Measurements from ENCODE around the gene HNRNPUL1.
"Not testable (repeated sequence)": the region's sequence is repeated elsewhere in the genome, so short reads cannot be mapped to it uniquely, and the experiment has no call there.

HNRNPUL1 gene

GRCh38 chr19:41325947-41326706 lies 62.0 kb downstream of the HNRNPUL1 start:
- DNase-seq (ENCODE audit: low read depth in 2 of 2), result no peak

DNA sequence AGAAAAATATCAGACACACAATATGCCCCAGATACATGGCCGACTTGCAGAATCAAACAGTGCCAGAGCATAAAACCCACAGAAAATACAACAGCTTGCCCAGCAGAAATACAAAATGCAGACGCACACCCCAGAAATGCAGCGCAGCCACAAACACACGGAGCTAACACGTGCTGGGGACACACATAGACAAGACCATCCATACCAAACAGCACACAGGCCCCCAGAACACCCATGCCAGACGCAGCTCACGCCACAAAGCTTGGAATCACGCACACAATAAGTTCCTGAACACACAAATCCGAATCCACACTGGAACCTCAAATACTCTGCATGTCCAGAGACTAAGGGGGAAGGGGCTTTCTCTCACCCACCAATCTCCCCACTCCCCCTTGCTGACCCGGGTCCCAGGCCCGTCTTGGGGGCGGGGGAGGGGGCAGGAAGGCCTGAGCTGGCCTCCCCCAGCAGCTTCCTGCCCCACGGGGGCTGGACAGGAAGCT lies 63.0 kb downstream of the HNRNPUL1 start:
- DNase-seq (ENCODE audit: low read depth in 2 of 2), result no peak

- peak; percentile 69 to 72 for DNase-seq (ENCODE audit: low read depth in 2 of 2)
These were observed 63.5 kb downstream of the HNRNPUL1 start for GRCh38 chr19:41327576-41328156.

DNA sequence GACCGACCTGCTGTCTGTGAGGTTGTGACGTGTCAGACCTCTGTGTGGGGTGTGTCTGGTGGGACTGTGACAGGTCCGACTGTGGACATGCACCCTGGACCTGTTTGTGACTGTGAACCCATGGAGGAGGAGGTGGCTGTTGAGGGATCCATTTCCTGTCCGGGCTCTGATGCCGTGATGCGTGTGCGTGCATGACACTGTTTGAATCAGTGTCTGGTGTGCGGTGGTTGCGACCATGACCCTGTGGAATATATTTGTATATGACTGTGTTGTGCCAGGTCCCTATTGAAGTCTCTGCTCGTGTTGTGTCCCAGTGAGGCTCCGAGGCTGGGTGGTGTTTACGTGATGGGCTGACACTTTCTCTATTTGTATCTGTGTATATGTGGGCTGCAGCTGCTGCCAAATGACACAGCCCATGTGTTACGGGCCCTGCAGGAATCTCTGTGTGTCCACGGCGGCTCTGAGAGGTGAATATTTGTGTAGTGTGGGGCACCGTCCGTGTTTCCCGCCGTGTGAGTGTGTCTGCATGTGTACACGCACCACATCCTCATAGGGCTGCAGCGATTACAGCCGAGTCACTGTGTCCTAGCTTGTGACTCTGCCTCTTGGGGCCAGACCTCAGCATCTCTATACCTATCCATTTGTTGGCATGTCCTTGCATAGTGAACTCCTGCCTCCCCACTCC lies 64.1 kb downstream of the HNRNPUL1 start:
- DNase-seq (ENCODE audit: low read depth in 2 of 2), result no peak

DNA sequence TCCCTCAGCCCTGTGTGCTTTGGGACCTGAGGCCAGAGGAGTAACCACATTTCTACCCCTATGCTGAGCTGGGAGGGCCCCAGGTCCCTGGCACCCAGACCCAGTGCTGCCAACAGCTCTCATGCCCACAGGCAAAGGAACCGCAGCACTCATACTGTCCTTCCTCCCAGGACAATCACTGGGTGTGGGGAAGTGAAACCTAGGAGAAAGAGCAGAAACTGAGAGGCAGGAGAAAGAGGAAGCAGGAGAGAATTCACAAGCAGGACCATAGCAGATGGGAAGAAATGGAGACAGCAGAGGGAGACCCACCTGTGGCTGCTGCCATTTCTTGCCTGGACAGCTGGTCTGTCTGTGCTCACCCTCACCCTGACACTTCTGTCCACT lies 64.7 kb downstream of the HNRNPUL1 start:
- no peak for DNase-seq (ENCODE audit: low read depth in 2 of 2)

GRCh38 chr19:41330481-41330880 lies 66.3 kb downstream of the HNRNPUL1 start:
- no peak for DNase-seq (ENCODE audit: low read depth in 2 of 2)

DNA sequence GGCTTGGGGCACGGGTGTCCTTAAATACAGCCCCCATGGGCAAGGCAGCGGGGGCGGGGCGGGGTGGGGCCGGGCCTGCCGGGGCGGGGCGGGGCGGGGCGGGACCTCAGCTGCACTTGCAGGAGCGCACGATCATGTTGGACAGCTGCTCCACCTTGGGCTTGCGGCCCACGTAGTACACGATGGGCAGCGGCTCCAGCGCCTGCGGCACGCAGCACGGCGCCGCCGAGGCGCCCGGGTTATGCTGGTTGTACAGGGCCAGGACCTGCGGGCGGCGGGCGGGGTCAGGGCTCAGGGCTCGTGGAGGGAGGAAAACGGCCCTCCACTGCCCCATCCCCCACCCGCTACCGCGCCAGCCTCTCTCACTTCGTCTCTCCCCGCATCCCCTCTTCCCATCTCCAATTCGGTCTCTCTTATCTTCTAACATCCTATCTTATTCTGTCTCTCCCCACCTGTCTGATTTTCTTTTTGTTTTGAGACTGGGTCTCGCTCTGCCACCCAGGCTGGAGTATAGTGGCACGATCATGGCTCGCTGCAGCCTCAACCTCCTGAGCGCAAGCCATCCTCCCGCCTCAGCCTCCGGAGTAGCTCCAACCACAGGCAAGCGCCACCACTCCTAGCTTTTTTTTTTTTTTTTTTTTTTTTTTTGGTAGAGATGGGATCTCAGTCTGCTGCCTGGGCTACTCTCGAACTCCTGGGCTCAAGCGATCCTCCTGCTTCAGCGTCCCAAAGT lies 66.9 kb downstream of the HNRNPUL1 start:
- DNase-seq (ENCODE audit: low read depth in 2 of 2), result no peak

DNA sequence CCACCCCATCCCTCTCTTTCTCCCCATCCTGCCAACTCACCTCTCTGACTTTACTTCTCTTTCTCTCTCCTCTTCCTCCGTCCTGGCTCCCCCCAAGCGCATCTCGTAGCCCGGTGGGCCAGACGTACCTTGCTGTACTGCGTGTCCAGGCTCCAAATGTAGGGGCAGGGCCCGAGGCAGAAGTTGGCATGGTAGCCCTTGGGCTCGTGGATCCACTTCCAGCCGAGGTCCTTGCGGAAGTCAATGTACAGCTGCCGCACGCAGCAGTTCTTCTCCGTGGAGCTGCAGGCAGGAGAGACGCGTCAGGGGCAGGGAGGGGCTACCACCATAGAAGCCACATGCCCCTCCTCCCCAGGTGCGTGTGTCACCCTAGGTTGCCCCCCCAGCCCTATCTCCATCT lies 67.8 kb downstream of the HNRNPUL1 start:
- DNase-seq (ENCODE audit: low read depth in 2 of 2), result no peak

DNA sequence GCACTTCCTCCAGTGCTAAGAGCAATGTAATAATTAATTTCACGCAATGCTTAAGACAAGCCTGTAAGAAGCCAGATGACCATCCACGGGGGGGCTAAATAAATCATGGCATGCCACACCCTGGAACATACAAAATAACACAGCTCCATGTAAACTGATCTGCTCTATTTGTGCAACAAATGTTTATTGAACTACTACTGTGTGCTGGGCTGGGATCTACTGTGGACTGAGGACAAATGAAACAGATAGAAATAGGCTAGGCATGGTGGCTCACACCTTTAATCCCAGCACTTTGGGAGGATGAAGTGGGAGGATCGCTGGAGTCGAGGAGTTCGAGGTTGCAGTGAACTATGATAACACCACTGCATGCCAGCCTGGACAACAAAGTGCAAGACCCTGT lies 68.3 kb downstream of the HNRNPUL1 start:
- DNase-seq (ENCODE audit: low read depth in 2 of 2), result no peak

DNA sequence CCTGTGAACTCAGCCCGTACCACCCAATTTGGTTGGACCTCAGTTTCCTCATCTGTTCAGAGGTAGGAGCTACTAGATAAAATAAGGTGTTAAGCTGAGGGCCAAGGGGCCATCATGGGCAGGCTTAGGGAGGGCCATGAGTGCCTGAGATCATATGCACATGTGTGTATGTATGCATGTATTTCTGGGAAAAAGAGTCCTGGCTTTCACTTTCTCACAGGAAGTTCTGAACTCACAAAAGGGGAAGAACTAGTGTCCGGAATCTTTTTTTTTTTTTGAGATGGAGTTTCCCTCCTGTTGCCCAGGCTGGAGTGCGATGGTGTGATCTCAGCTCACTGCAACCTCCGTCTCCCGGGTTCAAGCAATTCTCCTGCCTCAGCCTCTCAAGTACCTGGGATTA lies 70.6 kb downstream of the HNRNPUL1 start:
- DNase-seq (ENCODE audit: low read depth in 2 of 2), result no peak

GRCh38 chr19:41335467-41335866 lies 71.3 kb downstream of the HNRNPUL1 start:
- DNase-seq (ENCODE audit: low read depth in 2 of 2), result no peak

GRCh38 chr19:41339936-41340335 lies 75.8 kb downstream of the HNRNPUL1 start:
- no peak for DNase-seq (ENCODE audit: low read depth in 2 of 2)

GRCh38 chr19:41341669-41342490 lies 77.7 kb downstream of the HNRNPUL1 start:
- DNase-seq (ENCODE audit: low read depth in 2 of 2), result no peak

DNA sequence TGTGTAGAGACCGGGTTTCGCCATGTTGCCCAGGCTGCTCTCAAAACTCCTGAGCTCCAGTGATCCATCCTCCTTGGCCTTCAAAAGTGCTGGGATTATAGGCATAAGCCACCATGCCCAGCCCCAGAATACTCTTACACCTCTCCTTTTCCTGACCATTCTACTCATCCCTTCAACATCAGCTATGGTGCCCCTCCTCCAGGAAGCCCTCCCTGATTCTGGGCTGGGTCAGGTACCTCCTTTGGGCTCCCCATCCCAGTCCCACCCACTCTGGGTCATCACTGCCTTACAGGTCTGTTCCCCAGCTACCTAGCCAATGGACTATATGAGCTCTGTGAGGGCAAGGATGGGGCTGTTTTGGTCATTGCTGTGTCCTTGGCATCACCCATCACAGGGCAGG lies 80.0 kb downstream of the HNRNPUL1 start:
- no peak for DNase-seq (ENCODE audit: low read depth in 2 of 2)

GRCh38 chr19:41346916-41347315 lies 82.7 kb downstream of the HNRNPUL1 start:
- not testable (repeated sequence) for DNase-seq (ENCODE audit: low read depth in 2 of 2)

GRCh38 chr19:41350735-41351338 lies 86.7 kb downstream of the HNRNPUL1 start:
- no peak for DNase-seq (ENCODE audit: low read depth in 2 of 2)

DNA sequence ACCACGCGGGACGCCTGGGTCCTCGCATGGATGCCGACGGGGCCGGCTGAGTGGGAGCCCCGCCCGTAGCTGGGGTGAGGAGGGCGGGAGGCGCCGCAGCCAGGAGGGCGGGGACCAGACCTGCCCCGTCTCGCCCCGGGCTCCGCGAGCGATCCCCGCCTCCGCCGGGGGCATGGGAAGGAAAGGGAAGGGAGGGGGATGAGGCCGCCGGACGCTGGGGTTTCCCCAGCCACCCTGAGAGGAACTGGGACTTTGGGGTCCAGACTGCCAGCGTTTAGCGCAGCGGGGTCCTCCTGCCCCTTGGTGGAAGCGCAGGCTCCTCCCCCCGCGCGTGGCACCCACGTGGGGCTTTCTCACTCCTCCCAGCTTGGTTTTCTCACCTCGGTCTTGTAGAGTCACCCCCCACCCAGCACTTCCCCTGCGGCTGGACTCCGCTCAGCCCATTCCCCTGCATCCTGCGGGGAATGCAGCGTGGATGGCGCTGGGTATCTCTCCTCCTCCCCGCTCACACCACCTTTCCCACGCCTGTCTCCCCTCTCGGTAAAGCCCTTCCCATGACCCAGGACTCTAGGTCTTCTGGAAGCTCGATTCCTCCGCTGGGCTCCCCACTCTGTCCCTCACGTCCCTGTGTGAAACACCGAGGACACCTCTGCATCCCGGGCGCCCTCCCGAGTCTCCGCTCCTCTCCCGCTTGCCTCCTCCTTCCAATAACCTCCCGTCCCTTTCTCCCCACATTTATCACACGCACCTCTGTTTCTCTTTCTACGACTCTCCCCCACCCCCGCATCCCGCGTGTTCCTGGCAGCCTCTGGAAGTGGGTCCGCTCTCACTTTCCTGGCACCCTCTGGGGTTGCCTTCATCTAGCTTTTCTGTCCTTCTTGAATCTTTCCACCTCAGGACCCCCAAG lies 87.4 kb downstream of the HNRNPUL1 start:
- peak; percentile 69 to 73 for DNase-seq (ENCODE audit: low read depth in 2 of 2)

- DNase-seq (ENCODE audit: low read depth in 2 of 2), result no peak
These were observed 88.1 kb downstream of the HNRNPUL1 start for GRCh38 chr19:41352279-41352608.

- DNase-seq (ENCODE audit: low read depth in 2 of 2), result peak; percentile 62 to 64
These were observed 88.7 kb downstream of the HNRNPUL1 start for GRCh38 chr19:41352609-41353465.
